CD14-positive monocyte (primary cell): ENCODE results near the gene RBM22. TPM values are rescaled to one million over a fixed set of nuclear protein-coding genes. Genes with fewer than 3 reads are reported as not detected.

ENCODE experiments used
- DNase-seq, 3 donors: peaks; one replicate each; pipeline ENCODE4 v3.0.0-alpha.2; 2011 to 2022
- H2AFZ ChIP-seq: 2 replicates; pipeline ENCODE4 v1.6.0; 2012; ENCODE audit warnings: mild to moderate bottlenecking, low read depth, low read length, inconsistent platforms; ENCODE audit not compliant: insufficient read depth, poor library complexity, severe bottlenecking
- H3K27ac ChIP-seq, 2 donors: 1 replicate in 1 of 2; 2 replicates in 1 of 2; pipeline ENCODE4 v1.5.1; 2012 to 2013; ENCODE audit warnings: low read length in 2 of 2, control low read depth in 1 of 2, inconsistent platforms in 1 of 2, low read depth in 1 of 2, mild to moderate bottlenecking in 1 of 2
- H3K27me3 ChIP-seq, 2 donors: one replicate each; pipeline versions ENCODE4 v1.6.0 to v1.6.1; 2011 to 2013; ENCODE audit warnings: low read length in 2 of 2; ENCODE audit not compliant: control insufficient read depth in 2 of 2, insufficient read depth in 2 of 2
- H3K36me3 ChIP-seq, 2 donors: replicated peaks in 1 of 2; 1 replicate in 1 of 2; 2 replicates in 1 of 2; pipeline versions ENCODE4 v1.5.1 to v1.6.1; 2012 to 2013; ENCODE audit warnings: low read length in 2 of 2, control low read depth in 1 of 2, inconsistent platforms in 1 of 2, mild to moderate bottlenecking in 1 of 2; ENCODE audit not compliant: insufficient read depth in 2 of 2, control insufficient read depth in 1 of 2
- H3K4me1 ChIP-seq, 2 donors: 1 replicate in 1 of 2; 2 replicates in 1 of 2; pipeline versions ENCODE4 v1.5.1 to v1.6.1; 2012 to 2013; ENCODE audit warnings: low read length in 2 of 2, control low read depth in 1 of 2, inconsistent platforms in 1 of 2, mild to moderate bottlenecking in 1 of 2, moderate library complexity in 1 of 2; ENCODE audit not compliant: insufficient read depth in 2 of 2, control insufficient read depth in 1 of 2
- H3K4me2 ChIP-seq: replicated peaks from 2 replicates; pipeline ENCODE3; 2012; ENCODE audit warnings: low read length, moderate library complexity, mild to moderate bottlenecking; ENCODE audit not compliant: poor library complexity, severe bottlenecking; ENCODE audit errors: extremely low read depth
- H3K4me3 ChIP-seq, 3 experiments: fragments of 200-600 bp in 1 of 3; sonication (generic) in 1 of 3; replicated peaks in 1 of 3; 1 replicate in 2 of 3; 2 replicates in 1 of 3; pipeline ENCODE4 v1.5.1; 2011 to 2013; ENCODE audit warnings: low read length in 3 of 3, mild to moderate bottlenecking in 3 of 3, control low read depth in 2 of 3, low read depth in 2 of 3, inconsistent platforms in 1 of 3, moderate library complexity in 1 of 3
- H3K79me2 ChIP-seq: 2 replicates; pipeline ENCODE4 v1.6.0; 2012; ENCODE audit warnings: mild to moderate bottlenecking, control low read depth, inconsistent platforms, low read length, moderate library complexity; ENCODE audit not compliant: insufficient read depth
- H3K9ac ChIP-seq: 2 replicates; pipeline ENCODE4 v1.6.0; 2017; ENCODE audit warnings: low read length, mild to moderate bottlenecking; ENCODE audit not compliant: insufficient read depth, poor library complexity, severe bottlenecking
- H3K9me3 ChIP-seq, 2 donors: replicated peaks in 1 of 2; 1 replicate in 1 of 2; 2 replicates in 1 of 2; pipeline versions ENCODE4 v1.5.1 to v1.6.1; 2012 to 2013; ENCODE audit warnings: low read length in 2 of 2, control low read depth in 1 of 2; ENCODE audit not compliant: control insufficient read depth in 1 of 2, insufficient read depth in 1 of 2
- H4K20me1 ChIP-seq: 2 replicates; pipeline ENCODE4 v1.6.0; 2012; ENCODE audit warnings: mild to moderate bottlenecking, low read length, control low read depth, moderate library complexity; ENCODE audit not compliant: insufficient read depth
- H3K27ac Mint-ChIP-seq, 7 donors: one replicate each; pipeline ENCODE4 v1.8.0; 2020; ENCODE audit warnings: mild to moderate bottlenecking in 7 of 7, mixed read lengths in 7 of 7, moderate library complexity in 6 of 7, inconsistent platforms in 2 of 7
- H3K27me3 Mint-ChIP-seq, 3 donors: one replicate each; pipeline ENCODE4 v1.8.0; 2021 to 2022; ENCODE audit warnings: low read depth in 3 of 3, mild to moderate bottlenecking in 3 of 3, mixed read lengths in 3 of 3, moderate library complexity in 3 of 3, inconsistent platforms in 1 of 3
- H3K36me3 Mint-ChIP-seq, 2 donors: one replicate each; pipeline ENCODE4 v1.8.0; 2020; ENCODE audit warnings: mixed read lengths in 2 of 2, inconsistent platforms in 1 of 2, mild to moderate bottlenecking in 1 of 2
- H3K4me1 Mint-ChIP-seq: one replicate; pipeline ENCODE4 v1.8.0; 2020; ENCODE audit warnings: mild to moderate bottlenecking, mixed read lengths
- H3K4me3 Mint-ChIP-seq, 2 donors: one replicate each; pipeline ENCODE4 v1.8.0; 2020; ENCODE audit warnings: mild to moderate bottlenecking in 2 of 2, mixed read lengths in 2 of 2, moderate library complexity in 1 of 2
- H3K9me3 Mint-ChIP-seq, 7 donors: one replicate each; pipeline ENCODE4 v1.8.0; 2020 to 2022; ENCODE audit warnings: mixed read lengths in 7 of 7, mild to moderate bottlenecking in 6 of 7, moderate library complexity in 6 of 7, inconsistent platforms in 2 of 7
- WGBS: methylation state at CpG from one replicate; pipeline ENCODE4 v1.1.5; 2013; ENCODE audit warnings: missing lambda C conversion rate; ENCODE audit not compliant: insufficient coverage; 5-methylcytosine and 5-hydroxymethylcytosine counted together
- intact Hi-C, 2 donors: fragments of 100-400 bp; cut with micrococcal nuclease; formaldehyde crosslinking; loops; one replicate each; pipeline versions ENCODE4 v1.15.0 to v1.15.1; 2023
- polyA plus RNA-seq, 3 donors: library from polyadenylated mRNA; depleted of rRNA in 1 of 3; unstranded in 2 of 3; stranded (reverse) in 1 of 3; fragments of 300-500 nt in 2 of 3; fragments of >200 nt in 1 of 3; fragmentation: Illumina TruSeq in 2 of 3; gene quantifications; 1 replicate in 2 of 3; 2 replicates in 1 of 3; pipeline ENCODE4 v1.2.3, GENCODE V29; 2012 to 2021
- TF ChIP-seq, protein P1 (sequence below): fragments of 200-600 bp; IDR thresholded peaks from one replicate; pipeline ENCODE4 v1.8.0; 2022; ENCODE audit warnings: antibody characterized with exemption, mild to moderate bottlenecking

Gene RBM22
- polyA plus RNA-seq, 3 donors = 37.9 to 68.4 (median 47.4) TPM

DNA sequence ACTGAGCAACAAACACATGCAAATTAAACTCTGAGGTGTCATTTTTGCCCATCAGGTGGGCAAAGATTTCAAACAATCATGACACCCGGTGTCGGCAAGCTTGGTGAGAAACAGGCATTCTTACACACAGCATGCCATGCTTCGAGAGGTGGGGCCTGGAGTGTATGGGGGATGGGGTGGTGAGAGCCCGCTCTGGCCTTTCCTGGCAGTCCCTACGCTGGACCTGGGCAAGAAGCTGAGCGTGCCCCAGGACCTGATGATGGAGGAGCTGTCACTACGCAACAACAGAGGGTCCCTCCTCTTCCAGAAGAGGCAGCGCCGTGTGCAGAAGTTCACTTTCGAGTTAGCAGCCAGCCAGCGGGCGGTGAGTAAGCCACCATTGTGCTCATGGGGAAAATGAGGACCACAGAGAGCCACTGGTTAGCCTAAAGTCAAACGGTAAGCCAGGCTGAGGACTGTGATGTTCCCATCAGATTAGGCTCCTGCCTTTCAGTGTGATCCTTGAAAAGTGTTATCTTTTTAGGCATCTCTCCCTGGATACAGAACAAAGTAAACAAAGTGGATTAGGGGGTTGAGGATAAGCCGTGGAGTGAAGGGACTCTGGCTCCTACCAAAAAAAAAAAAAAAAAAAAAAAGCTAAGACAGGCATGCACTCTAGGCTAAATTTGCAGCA, 30.5 kb downstream of the RBM22 start:
- DNase-seq = no peak
- Histone ChIP-seq H3K9me3 (no peaks in the 10 kb centered on the region), H3K79me2 (no peaks in the 10 kb centered on the region), H3K36me3 (no peaks in the 10 kb centered on the region), H3K4me1 (peaks cover 30 to 35% of the 10 kb centered on the region in 2 donors), H2AFZ (no peak overlapping the region), H3K9ac (no peak overlapping the region), H3K27ac (no peak overlapping the region), H3K4me2 (no peak overlapping the region), H3K4me3 (no peak overlapping the region), H4K20me1 (no peaks in the 10 kb centered on the region), H3K27me3 (peaks cover 7 to 16% of the 10 kb centered on the region in 2 donors)
- Mint-ChIP-seq H3K36me3 (peaks cover 0 to 6% of the 10 kb centered on the region in 2 donors), H3K4me3 (peak overlapping the region in 1 of 2 donors; percentile 69), H3K27me3 (peaks cover 14 to 22% (median 17%) of the 10 kb centered on the region in 3 donors), H3K9me3 (peaks cover 0 to 3% (median 0%) of the 10 kb centered on the region in 7 donors), H3K27ac (no peak overlapping the region), H3K4me1 (peaks cover 39% of the 10 kb centered on the region)
- intact Hi-C loops = no loop called here
- TF ChIP-seq, protein P1, sequence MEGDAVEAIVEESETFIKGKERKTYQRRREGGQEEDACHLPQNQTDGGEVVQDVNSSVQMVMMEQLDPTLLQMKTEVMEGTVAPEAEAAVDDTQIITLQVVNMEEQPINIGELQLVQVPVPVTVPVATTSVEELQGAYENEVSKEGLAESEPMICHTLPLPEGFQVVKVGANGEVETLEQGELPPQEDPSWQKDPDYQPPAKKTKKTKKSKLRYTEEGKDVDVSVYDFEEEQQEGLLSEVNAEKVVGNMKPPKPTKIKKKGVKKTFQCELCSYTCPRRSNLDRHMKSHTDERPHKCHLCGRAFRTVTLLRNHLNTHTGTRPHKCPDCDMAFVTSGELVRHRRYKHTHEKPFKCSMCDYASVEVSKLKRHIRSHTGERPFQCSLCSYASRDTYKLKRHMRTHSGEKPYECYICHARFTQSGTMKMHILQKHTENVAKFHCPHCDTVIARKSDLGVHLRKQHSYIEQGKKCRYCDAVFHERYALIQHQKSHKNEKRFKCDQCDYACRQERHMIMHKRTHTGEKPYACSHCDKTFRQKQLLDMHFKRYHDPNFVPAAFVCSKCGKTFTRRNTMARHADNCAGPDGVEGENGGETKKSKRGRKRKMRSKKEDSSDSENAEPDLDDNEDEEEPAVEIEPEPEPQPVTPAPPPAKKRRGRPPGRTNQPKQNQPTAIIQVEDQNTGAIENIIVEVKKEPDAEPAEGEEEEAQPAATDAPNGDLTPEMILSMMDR = no peak
- 95% methylated on average over 9 of the region's 14 CpGs for WGBS

DNA sequence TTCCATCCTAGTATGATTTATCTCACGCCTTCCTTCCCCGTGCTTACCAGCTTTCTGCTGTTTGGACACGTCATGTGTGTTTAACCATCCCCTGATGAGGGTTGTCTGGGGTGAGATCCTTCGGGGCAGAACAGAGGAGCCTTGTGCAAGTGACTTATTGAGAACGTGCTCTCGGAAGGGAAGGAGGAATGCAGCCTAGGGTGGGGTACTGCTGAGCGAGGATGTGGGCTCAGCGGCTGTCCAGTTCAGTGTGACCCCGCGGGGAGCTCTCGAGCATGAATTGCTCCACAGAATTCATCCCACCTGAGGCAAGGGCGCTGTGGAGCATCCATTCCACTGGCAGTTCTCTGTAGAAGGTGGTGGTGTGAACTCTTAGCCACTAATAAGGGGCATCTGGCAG, 35.8 kb downstream of the RBM22 start:
- DNase-seq = no peak
- no peaks in the 10 kb centered on the region for H3K4me1 Mint-ChIP-seq
- no peak overlapping the region for H2AFZ ChIP-seq

More for the DNA sequence above, 35.8 kb downstream of the RBM22 start:
- no peak overlapping the region for H3K27ac Mint-ChIP-seq
- Histone ChIP-seq H3K9ac (no peak overlapping the region), H3K27ac (no peak overlapping the region), H3K36me3 (no peaks in the 10 kb centered on the region), H3K79me2 (no peaks in the 10 kb centered on the region), H3K9me3 (no peaks in the 10 kb centered on the region), H3K27me3 (no peaks in the 10 kb centered on the region), H3K4me2 (no peak overlapping the region), H3K4me3 (no peak overlapping the region), H3K4me1 (no peaks in the 10 kb centered on the region), H4K20me1 (no peaks in the 10 kb centered on the region)
- 90% methylated on average over 4 of the region's 12 CpGs for WGBS
- peaks cover 0 to 4% (median 3%) of the 10 kb centered on the region in 3 donors for H3K27me3 Mint-ChIP-seq
- intact Hi-C loops = no loop called here
- H3K9me3 Mint-ChIP-seq = no peaks in the 10 kb centered on the region
- TF ChIP-seq, protein P1 = no peak
- peaks cover 0 to 2% of the 10 kb centered on the region in 2 donors for H3K36me3 Mint-ChIP-seq
- H3K4me3 Mint-ChIP-seq = no peak overlapping the region
